ENCODE data around the gene PRPF8.
"Not testable (repeated sequence)": the region's sequence is repeated elsewhere in the genome, so short reads cannot be mapped to it uniquely, and the experiment has no call there.

PRPF8 gene

GRCh38 chr17:1684378-1685189 is at the start of gene PRPF8:
PRPF8 (minus strand) TSS chr17:1684867; CDS start chr17:1684571, 296 bp downstream.
- DNase-seq (ENCODE audit: low read depth), result peak; percentile 83

DNA sequence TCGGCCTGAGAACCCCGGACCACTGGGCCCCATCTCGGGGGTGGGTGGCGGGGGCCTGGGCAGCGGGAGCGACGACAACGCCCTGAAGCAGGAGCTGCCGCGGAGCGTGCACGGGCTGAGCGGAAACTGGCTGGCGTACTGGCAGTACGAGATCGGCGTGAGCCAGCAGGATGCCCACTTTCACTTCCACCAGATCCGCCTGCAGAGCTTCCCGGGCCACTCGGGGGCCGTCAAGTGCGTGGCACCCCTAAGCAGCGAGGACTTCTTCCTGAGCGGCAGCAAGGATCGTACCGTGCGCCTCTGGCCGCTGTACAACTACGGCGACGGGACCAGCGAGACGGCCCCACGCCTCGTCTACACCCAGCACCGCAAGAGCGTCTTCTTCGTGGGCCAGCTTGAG is 49.1 kb upstream of the PRPF8 start:
- no peak for DNase-seq (ENCODE audit: low read depth)

DNA sequence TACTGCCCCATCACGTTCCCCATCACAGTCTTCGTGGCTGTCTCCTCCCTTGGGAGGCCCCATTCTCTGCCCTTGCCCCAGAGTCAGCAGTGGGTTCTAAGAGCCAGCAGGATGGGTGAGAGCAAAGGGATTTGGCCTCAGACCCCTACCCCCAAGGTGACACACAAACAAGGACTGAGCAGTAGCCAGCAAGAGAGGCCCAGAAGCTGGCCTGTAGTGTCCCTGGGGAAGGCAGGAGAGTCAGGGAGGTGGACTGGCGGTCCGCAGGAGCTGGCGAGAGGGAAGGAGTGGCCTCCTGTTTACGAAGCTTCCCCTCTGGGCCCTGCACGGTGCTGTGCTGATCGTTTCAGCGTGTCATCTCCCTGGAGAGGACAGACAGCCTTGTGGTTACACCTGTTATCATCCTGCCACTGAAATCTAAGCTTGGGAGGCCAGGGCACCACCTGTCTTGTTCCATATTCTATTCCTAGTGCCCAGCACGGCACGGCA is 48.2 kb upstream of the PRPF8 start:
- no peak for DNase-seq (ENCODE audit: low read depth)

GRCh38 chr17:1732241-1732832 is 47.7 kb upstream of the PRPF8 start:
- DNase-seq (ENCODE audit: low read depth), result no peak

- no peak for DNase-seq (ENCODE audit: low read depth)
Measured at GRCh38 chr17:1731194-1731506, 46.5 kb upstream of the PRPF8 start.

DNA sequence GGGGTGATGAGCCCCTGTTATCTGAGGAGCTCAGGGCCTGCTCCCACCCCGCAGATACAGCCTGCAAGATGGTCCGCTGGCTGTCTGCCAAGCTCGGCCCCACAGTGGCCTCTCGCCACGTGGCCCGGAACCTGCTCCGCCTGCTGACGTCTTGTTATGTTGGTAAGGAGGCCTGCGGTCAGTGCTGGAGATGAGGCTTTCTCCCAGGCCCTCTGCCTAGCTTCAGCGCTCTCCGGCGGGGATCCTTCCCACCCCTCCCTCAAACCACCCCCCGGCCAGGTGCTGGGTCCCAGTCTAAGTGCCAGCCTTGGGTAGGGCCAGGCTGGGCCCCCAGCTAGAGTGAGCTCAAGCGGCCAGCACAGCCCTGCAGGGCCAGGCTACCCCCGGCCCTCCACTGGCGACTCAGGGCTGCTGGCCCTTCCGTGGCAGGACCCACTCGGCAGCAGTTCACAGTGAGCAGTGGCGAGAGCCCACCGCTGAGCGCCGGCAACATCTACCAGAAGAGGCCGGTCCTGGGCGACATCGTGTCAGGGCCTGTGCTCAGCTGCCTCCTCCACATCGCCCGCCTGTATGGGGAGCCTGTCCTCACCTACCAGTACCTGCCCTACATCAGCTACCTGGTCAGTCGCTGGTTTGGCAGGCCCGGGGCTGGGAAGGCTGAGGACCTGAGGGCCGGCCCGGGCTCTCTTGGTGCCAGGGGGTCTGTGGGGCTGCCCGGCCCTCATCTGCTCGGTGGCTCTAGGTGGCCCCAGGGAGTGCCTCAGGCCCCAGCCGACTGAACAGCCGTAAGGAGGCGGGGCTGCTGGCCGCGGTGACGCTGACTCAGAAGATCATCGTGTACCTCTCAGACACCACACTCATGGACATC is 45.9 kb upstream of the PRPF8 start:
- no peak for DNase-seq (ENCODE audit: low read depth)

DNA sequence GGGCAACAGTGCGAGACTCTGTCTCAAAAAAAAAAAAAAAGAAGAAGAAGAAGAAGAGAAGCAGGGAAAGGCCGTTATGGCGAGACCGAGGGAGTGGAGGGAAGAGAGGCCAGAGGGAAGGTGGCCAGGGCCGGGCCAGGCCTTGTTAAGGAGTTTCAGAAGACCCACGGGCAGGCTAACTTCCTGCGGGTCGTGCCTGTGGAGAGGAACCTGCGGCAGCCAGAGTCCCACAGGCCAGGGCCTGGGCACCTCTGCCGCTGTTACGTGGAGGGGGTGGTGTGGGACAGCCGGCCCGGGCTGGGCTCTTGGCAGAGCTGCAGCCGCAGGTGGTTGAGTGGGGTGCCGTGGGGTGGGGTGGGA is 45.3 kb upstream of the PRPF8 start:
- no peak for DNase-seq (ENCODE audit: low read depth)

- DNase-seq (ENCODE audit: low read depth), result no peak
Measured at GRCh38 chr17:1727876-1728630, 43.4 kb upstream of the PRPF8 start.

DNA sequence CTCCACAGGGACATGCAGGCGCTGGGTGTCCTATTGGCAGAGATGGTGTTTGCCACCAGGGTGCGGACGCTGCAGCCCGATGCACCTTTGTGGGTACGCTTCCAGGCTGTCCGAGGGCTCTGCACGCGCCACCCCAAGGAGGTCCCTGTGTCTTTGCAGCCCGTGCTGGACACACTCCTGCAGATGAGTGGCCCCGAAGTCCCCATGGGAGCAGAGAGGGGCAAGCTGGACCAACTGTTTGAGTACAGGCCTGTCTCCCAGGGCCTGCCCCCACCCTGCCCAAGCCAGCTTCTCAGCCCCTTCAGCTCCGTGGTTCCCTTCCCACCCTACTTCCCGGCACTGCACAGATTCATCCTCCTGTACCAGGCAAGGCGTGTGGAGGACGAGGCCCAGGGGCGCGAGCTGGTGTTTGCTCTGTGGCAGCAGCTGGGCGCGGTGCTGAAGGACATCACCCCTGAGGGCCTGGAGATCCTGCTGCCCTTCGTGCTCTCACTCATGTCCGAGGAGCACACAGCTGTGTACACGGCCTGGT is 42.7 kb upstream of the PRPF8 start:
- DNase-seq (ENCODE audit: low read depth), result no peak

DNA sequence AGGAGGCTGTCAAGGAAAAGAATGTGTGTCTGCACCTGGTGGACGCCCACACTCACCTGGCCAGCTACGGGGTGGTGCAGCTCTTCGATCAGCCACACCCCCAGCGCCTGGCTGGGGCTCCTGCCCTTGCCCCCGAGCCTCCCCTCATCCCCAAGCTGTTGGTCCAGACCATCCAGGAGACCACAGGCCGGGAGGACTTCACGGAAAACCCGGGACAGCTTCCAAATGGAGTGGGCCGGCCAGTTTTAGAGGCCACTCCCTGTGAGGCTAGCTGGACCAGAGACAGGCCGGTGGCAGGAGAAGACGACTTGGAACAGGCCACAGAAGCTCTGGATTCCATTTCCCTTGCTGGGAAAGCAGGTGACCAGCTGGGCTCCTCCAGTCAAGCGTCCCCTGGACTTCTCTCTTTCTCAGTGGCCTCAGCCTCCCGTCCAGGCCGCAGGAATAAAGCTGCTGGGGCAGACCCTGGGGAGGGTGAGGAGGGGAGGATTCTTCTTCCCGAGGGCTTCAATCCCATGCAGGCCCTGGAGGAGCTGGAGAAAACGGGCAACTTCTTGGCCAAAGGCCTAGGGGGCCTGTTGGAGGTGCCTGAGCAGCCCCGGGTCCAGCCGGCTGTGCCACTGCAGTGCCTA is 42.1 kb upstream of the PRPF8 start:
- no peak for DNase-seq (ENCODE audit: low read depth)

GRCh38 chr17:1725642-1726511 is 41.2 kb upstream of the PRPF8 start:
- DNase-seq (ENCODE audit: low read depth), result no peak

- no peak for DNase-seq (ENCODE audit: low read depth)
Measured at GRCh38 chr17:1724869-1725641, 40.4 kb upstream of the PRPF8 start.

DNA sequence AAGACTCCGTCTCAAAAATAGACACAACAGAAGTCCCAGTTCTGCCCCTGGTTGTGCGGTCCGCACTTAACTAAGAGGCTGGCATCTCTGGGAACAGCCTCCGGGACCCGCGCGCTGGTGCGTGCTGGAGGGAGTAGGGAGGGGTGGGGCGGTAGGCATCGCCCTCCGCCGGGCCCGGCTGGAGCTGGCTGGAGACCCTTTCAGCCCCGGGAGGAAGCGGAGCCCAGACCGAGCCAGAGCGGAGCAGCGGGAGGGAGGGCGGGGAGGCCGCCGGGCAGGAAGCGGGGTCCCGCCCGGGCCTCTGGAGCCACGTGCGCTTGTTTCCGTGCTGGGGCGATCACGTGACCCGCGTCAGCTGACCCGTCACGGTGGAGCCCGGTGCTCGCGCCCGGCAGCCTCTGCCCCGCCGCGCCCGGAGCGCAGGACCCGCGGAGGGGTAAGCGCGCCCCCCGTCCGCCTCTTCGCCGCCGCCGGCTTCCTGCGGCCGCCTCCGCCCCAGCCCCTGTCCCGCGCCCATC is 39.7 kb upstream of the PRPF8 start, which contains the start of gene WDR81:
Gene WDR81, plus strand, starts transcription at position 354 of the 518 bp plus-strand sequence. CDS start 256 bp downstream, outside the sequence.
- DNase-seq (ENCODE audit: low read depth), result no peak

DNA sequence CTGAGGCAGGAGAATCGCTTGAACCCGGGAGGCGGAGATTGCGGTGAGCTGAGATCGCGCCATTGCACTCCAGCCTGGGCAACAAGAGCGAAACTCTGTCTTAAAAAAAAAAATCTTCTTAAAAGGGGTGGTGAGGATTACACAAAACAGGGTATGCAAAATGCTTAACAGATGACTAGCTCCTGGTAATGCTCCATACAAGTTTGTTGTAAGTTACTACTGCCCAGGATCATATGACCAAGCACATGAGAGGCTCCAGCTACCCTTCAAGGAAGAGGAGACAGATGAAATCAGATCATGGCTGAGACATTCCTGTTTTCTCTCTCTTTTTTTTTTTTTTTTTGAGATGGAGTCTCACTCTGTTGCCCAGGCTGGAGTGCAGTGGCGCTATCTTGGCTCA is 37.4 kb upstream of the PRPF8 start:
- not testable (repeated sequence) for DNase-seq (ENCODE audit: low read depth)

DNA sequence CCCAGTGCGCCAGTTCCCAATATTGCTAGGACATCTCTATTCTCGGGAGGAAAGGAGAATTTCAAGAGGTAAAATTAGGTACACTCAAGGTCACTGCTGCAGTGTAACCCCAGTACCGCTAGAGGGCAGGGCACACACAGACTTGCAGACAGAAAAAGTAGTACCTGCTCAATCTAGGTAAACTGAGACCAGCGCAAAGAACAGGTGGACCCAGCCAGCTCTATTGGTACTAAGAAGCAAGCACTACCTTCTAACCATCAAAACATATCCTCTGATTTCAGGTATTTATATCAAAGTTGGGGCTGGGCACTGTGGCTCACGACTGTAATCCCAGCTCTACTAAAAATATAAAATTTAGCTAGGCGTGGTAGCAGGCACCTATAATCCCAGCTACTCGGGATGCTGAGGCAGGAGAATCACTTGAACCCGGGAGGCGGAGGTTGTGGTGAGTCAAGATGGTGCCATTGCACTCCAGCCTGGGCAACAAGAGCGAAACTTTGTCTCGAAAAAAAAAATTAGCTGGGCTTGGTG is 36.3 kb upstream of the PRPF8 start:
- DNase-seq (ENCODE audit: low read depth), result no peak

DNA sequence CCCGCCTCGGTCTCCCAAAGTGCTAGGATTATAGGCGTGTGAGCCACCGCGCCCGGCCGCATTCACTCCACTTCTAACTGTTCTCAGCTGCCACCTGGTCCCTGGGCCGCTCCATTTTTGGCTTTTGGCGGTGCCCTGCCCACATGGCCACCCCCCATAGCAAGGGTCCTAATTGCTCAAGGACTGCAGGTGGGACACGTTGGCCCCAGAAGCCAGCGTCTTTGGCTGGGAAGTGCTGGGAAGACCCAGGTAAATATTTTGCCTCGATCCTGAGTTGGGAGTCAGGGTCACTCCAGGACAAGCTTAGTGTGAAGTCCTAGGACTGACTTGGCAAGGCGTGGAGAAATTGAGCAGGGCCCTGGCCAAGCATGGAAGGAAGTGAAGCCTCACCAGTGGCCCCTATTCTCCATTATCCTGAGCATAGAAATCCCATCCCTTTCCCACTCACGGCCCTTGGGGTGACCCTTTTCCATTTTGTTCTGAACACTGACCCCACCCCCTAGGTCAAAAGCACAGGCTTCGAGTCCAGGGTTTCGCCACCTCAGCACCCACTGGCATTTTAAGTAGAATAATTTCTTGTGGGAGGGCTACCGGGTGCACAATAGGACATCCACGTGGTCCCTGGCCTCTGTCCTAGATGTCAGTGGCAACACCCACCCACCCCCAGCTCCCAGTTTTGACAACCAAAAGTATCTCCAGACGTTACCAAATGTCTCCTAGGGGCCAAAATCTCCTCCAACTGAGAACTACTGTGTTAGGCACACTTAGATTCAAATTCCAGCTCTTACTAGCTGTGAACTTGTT is 33.9 kb upstream of the PRPF8 start:
- DNase-seq (ENCODE audit: low read depth), result no peak

DNA sequence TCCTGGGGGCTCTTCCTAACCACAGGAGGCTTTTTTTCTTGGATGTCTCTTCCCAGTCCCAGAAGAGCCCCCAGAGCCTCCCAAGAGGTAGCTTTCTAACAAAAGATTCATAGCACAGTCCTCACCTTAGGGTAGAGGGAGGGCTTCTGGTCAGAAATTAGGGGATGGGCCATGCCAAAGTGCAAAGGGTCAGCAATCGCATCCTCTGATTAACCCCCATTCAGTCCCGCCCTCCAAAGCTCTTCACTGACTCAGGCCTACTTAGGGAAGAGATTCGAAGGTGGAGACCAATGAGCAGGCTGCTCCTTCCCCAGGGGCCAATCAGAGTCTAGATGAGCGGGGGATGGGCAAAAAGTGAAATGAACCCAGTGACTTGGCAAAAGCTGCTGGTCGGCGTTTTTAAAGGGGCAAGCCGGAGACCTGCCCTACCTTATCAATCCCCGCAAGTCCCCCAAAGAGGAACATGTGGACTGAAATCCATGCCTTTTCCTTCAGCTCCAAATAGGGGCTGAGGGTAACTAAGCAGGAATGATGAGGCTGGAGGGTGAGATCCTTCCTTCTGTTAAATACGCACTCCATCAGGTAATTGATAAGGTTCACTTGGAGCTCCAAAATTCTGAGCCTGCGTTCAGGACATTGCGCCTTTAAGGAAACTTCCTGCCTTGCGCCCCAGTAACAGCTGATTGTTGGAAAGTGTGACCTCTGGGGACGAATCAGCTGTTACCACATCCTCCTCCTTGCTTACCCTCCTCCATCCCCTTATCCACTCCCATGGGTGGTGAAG is 32.4 kb upstream of the PRPF8 start:
- DNase-seq (ENCODE audit: low read depth), result peak; percentile 95

All from GM04503 (cell line).